PC-9 (cell line): ENCODE results near the gene OBP2A.

Experiments used
- CTCF ChIP-seq: fragments of 200-600 bp; sonication (generic); conservative IDR thresholded peaks from 2 replicates; pipeline ENCODE4 v1.6.1; 2017; ENCODE audit warnings: mixed run types, antibody characterized with exemption, mild to moderate bottlenecking, moderate library complexity
- EZH2 ChIP-seq: fragments of 200-600 bp; sonication (generic); IDR thresholded peaks from 2 replicates; pipeline ENCODE4 v1.8.0; 2017; ENCODE audit warnings: antibody characterized with exemption, low read depth

- TF ChIP-seq CTCF (no peak), EZH2 (no peak)
Observed at GRCh38 chr9:135573124-135573523, 27.2 kb downstream of the OBP2A start.
